Spleen (tissue), 7 donors: ENCODE results near the gene TMEM63B.

Source experiments
- POLR2A ChIP-seq, 3 donors: fragments of 450-650 bp; IDR thresholded peaks; one replicate each; pipeline ENCODE4 v1.5.1; 2017; ENCODE audit warnings: antibody characterized with exemption in 3 of 3, mild to moderate bottlenecking in 1 of 3
- POLR2AphosphoS5 ChIP-seq, 3 donors: sonication (generic); formaldehyde crosslinking; IDR thresholded peaks; one replicate each; pipeline ENCODE4 v1.5.1; 2017; ENCODE audit warnings: antibody characterized with exemption in 3 of 3
- TF ChIP-seq, protein P1 (sequence below), 11 experiments: fragments of 200-600 bp in 7 of 11; fragments of 450-650 bp in 4 of 11; sonication (generic) in 4 of 11; IDR thresholded peaks in 8 of 11; conservative IDR thresholded peaks in 3 of 11; 1 replicate in 7 of 11; 2 replicates in 4 of 11; pipeline versions ENCODE4 v1.4.0 to v1.8.0; 2016 to 2021; ENCODE audit warnings: antibody characterized with exemption in 11 of 11, inconsistent platforms in 4 of 11, mild to moderate bottlenecking in 1 of 11
- donor health status: DM: no; HTN: no; CAD: no; lungs with moderate emphysema.
- donor health status: DM: no; HTN: no; CAD: no.
- donor health status: DM: no; HTN: no; CAD: no.

DNA sequence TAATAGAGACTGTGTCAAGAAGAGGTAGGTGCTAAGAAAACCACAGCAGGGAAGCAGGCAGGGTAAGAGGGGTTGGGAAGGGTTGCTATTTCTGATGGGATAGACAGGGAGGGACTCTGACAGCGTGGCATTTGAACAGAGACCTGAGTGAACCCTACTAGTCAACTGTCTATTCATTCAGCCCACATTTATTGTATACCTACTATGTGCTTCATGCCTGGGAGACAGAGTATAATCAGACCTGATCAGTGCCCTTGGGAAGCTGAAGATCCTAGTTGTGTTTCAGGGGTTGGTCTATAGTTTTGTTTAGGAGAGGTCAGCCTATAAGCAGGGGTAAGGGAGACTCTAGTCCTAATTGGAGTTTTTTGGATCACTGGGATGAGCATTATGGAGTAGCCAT lies 16.4 kb downstream of the TMEM63B start:
- TF ChIP-seq, protein P1, sequence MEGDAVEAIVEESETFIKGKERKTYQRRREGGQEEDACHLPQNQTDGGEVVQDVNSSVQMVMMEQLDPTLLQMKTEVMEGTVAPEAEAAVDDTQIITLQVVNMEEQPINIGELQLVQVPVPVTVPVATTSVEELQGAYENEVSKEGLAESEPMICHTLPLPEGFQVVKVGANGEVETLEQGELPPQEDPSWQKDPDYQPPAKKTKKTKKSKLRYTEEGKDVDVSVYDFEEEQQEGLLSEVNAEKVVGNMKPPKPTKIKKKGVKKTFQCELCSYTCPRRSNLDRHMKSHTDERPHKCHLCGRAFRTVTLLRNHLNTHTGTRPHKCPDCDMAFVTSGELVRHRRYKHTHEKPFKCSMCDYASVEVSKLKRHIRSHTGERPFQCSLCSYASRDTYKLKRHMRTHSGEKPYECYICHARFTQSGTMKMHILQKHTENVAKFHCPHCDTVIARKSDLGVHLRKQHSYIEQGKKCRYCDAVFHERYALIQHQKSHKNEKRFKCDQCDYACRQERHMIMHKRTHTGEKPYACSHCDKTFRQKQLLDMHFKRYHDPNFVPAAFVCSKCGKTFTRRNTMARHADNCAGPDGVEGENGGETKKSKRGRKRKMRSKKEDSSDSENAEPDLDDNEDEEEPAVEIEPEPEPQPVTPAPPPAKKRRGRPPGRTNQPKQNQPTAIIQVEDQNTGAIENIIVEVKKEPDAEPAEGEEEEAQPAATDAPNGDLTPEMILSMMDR (IDR thresholded peaks at IDR 0.05 in 8 of 11, conservative IDR thresholded peaks at IDR 0.05 in 3 of 11), result no peak
- TF ChIP-seq POLR2AphosphoS5 (IDR thresholded peaks at IDR 0.05) (no peak), POLR2A (IDR thresholded peaks at IDR 0.05) (no peak)
